Lower leg skin (tissue), 4 donors: Measurements from ENCODE around the gene FAM131C. TPM values are rescaled to one million over a fixed set of nuclear protein-coding genes. Genes with fewer than 3 reads are reported as not detected.

Experiments
- DNase-seq, 2 donors: peaks; one replicate each; pipeline ENCODE4 v3.0.0-alpha.2; 2019; ENCODE audit warnings: low spot score in 2 of 2
- H3K4me3 ChIP-seq: fragments of 200-600 bp; sonication (generic); 2 replicates; pipeline ENCODE4 v1.5.1; 2017; ENCODE audit warnings: mild to moderate bottlenecking, low read depth; ENCODE audit not compliant: poor library complexity, severe bottlenecking
- POLR2A ChIP-seq, 2 donors: fragments of 450-650 bp; IDR thresholded peaks; one replicate each; pipeline ENCODE4 v1.6.1; 2016 to 2017; ENCODE audit warnings: antibody characterized with exemption in 2 of 2, mild to moderate bottlenecking in 1 of 2, moderate library complexity in 1 of 2
- WGBS, 2 donors: methylation state at CpG; one replicate each; pipeline ENCODE4 v1.1.5; 2018; 5-methylcytosine and 5-hydroxymethylcytosine counted together
- intact Hi-C: fragments of 100-400 bp; cut with DNase I; formaldehyde crosslinking; loops from one replicate; pipeline ENCODE4 v1.15.0; 2023; ENCODE audit warnings: low total_unique reads
- total RNA-seq, 4 donors: library from RNA; depleted of rRNA; stranded (reverse); fragments of >200 nt; gene quantifications; one replicate each; pipeline ENCODE4 v1.1.0, GENCODE V29; 2016
- TF ChIP-seq, protein P1 (sequence below), 3 donors: fragments of 450-650 bp; IDR thresholded peaks; one replicate each; pipeline ENCODE4 v1.5.1; 2016; ENCODE audit warnings: antibody characterized with exemption in 3 of 3, mild to moderate bottlenecking in 3 of 3, moderate library complexity in 2 of 3

Gene FAM131C
- total RNA-seq, 4 donors from 2014 or later, result 1.1 to 2.6 (median 1.7) TPM

DNA sequence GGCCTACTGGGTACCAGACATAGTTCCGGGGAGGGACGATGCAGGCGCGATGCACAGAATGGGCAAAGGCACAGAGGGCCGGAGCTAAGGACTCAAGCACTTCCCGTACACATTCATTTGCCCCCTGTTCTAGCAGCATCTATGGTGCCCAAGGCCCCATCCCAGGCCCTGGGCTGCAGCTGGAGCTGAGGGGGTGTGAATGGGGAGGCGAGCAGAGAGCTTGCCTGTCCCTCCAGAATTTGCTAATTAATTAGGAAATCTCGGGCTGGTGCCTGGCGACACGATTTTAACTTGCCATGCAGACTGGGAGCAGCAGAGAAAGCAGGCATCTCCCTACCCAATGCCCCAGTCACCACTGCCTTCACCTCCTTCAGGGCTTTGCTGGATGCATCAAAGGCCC, 46.5 kb upstream of the FAM131C start:
- intact Hi-C loops, result no loop called here
- TF ChIP-seq, protein P1, sequence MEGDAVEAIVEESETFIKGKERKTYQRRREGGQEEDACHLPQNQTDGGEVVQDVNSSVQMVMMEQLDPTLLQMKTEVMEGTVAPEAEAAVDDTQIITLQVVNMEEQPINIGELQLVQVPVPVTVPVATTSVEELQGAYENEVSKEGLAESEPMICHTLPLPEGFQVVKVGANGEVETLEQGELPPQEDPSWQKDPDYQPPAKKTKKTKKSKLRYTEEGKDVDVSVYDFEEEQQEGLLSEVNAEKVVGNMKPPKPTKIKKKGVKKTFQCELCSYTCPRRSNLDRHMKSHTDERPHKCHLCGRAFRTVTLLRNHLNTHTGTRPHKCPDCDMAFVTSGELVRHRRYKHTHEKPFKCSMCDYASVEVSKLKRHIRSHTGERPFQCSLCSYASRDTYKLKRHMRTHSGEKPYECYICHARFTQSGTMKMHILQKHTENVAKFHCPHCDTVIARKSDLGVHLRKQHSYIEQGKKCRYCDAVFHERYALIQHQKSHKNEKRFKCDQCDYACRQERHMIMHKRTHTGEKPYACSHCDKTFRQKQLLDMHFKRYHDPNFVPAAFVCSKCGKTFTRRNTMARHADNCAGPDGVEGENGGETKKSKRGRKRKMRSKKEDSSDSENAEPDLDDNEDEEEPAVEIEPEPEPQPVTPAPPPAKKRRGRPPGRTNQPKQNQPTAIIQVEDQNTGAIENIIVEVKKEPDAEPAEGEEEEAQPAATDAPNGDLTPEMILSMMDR (IDR thresholded peaks at IDR 0.05), result no peak
- no peak for TF ChIP-seq POLR2A (IDR thresholded peaks at IDR 0.05)
- DNase-seq, result no peak
- WGBS, 2 donors, result 81 to 85% methylated on average over 10 of the region's 10 CpGs
- H3K4me3 ChIP-seq, result no peak overlapping the region

GRCh38 chr1:16119504-16119903, 46.1 kb upstream of the FAM131C start:
- DNase-seq, result no peak
- intact Hi-C loops, result no loop called here
- no peak overlapping the region for H3K4me3 ChIP-seq
- 73 to 74% methylated on average over 6 of the region's 6 CpGs for WGBS, 2 donors
- no peak for TF ChIP-seq POLR2A (IDR thresholded peaks at IDR 0.05)
- TF ChIP-seq, protein P1 (IDR thresholded peaks at IDR 0.05), result no peak

DNA sequence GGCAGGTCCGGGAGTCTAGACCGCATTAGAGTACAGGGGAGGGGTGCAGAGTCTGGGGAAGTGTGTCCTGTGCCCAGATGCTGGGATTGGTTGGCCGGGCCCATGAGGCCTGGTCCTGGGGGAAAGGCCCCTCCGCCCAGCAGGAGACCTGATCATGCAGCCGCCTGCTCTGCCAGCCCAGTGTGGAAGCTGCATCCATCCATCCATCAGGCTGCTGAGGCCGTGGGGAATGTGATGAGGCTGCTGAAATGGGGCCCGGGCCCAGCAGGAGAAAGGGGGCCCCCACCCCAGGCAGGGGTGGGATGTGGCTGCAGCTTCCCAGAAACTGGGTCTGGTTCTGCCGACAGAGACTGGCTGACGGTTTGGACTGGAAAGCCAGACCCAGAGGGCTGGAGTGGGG, 45.3 kb upstream of the FAM131C start:
- H3K4me3 ChIP-seq, result no peak overlapping the region
- 55 to 74% methylated on average over 8 to 9 of the region's 9 CpGs for WGBS, 2 donors
- no peak for DNase-seq
- TF ChIP-seq, protein P1 (IDR thresholded peaks at IDR 0.05), result no peak
- no peak for TF ChIP-seq POLR2A (IDR thresholded peaks at IDR 0.05)
- intact Hi-C loops, result no loop called here

DNA sequence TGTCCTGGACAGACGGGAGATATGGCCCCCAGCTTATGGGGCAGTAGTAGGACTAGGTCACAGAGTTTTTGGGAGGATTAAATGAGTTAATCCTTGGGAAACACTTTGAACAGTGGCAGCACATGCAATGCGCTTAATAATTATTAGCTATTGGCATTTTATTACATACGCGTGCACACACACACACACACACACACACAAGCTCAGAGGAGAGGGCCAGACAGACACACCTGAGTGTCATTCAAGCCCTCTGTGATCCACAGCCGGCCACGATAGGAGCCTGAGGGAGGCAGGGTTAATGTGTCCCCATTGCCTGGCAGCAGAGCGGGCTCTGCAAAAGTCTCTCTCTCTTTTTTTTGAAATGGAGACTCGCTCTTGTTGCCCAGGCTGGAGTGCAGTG, 44.5 kb upstream of the FAM131C start:
- TF ChIP-seq POLR2A (IDR thresholded peaks at IDR 0.05), result no peak
- TF ChIP-seq, protein P1 (IDR thresholded peaks at IDR 0.05), result no peak
- WGBS, 2 donors, result 89 to 93% methylated on average over 8 of the region's 8 CpGs
- no peak overlapping the region for H3K4me3 ChIP-seq
- DNase-seq, result no peak
- intact Hi-C loops, result no loop called here

GRCh38 chr1:16117369-16117768, 43.9 kb upstream of the FAM131C start:
- no peak for DNase-seq
- WGBS, 2 donors, result 70 to 83% methylated on average over 6 of the region's 6 CpGs
- no peak overlapping the region for H3K4me3 ChIP-seq
- intact Hi-C loops, result no loop called here
- TF ChIP-seq POLR2A (IDR thresholded peaks at IDR 0.05), result no peak
- TF ChIP-seq, protein P1 (IDR thresholded peaks at IDR 0.05), result no peak

DNA sequence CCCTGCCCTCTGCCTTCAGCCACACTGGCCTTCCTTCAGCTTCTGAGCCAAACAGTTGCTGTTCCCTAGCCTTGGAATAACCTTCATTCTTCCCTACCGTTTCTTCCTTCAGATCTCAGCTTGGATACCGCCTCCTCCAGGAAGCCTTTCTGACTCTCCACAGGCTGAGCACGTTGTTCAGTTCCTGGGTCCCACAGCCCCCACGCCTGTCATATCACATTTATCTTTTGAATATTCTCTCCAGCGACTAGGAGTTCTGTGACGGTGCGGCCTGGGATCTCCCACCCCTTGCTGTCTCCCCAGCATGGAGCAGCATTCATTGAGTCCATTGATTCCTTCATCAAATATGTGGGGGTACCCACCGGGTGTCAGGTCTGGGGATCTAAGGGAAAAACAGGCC, 43.2 kb upstream of the FAM131C start:
- intact Hi-C loops, result no loop called here
- TF ChIP-seq, protein P1 (IDR thresholded peaks at IDR 0.05), result no peak
- no peak for TF ChIP-seq POLR2A (IDR thresholded peaks at IDR 0.05)
- 85 to 93% methylated on average over 8 of the region's 8 CpGs for WGBS, 2 donors

More for the DNA sequence above, 43.2 kb upstream of the FAM131C start:
- H3K4me3 ChIP-seq, result no peak overlapping the region
- DNase-seq, result no peak
